HepG2 (cell line): ENCODE results near the gene FMNL2. TPM values are rescaled to one million over a fixed set of nuclear protein-coding genes. Genes with fewer than 3 reads are reported as not detected.

ENCODE experiments used
- ATF7-NPFF ChIP-seq: sonication (generic); formaldehyde crosslinking; IDR thresholded peaks from 2 replicates; pipeline ENCODE4 v1.8.1; 2023; ENCODE audit warnings: mild to moderate bottlenecking, low read depth, missing genetic modification reagents, moderate library complexity
- BRD4 ChIP-seq: sonication (generic); formaldehyde crosslinking; IDR thresholded peaks from 2 replicates; pipeline ENCODE4 v1.4.0; 2020; ENCODE audit warnings: missing genetic modification reagents
- DNMT3B ChIP-seq: conservative IDR thresholded peaks from 2 replicates; pipeline ENCODE4 v1.6.1; 2016; ENCODE audit warnings: missing biosample characterization, control low read depth
- EHMT2 ChIP-seq: fragments of 200-600 bp; sonication (generic); IDR thresholded peaks from 2 replicates; pipeline ENCODE4 v1.7.0; 2017; ENCODE audit warnings: antibody characterized with exemption, low read depth, low read length, borderline replicate concordance
- HNRNPLL ChIP-seq: fragments of 200-400 bp; formaldehyde crosslinking; IDR thresholded peaks from 2 replicates; pipeline ENCODE4 v1.6.1; 2017; ENCODE audit warnings: mild to moderate bottlenecking, low read depth, low read length; ENCODE audit not compliant: poor library complexity, severe bottlenecking
- HNRNPUL1 ChIP-seq: fragments of 200-400 bp; formaldehyde crosslinking; IDR thresholded peaks from 2 replicates; pipeline ENCODE4 v1.6.1; 2017; ENCODE audit warnings: low read depth, mild to moderate bottlenecking, low read length, moderate library complexity
- LCORL ChIP-seq, 2 experiments: fragments of 450-650 bp in 1 of 2; sonication (generic) in 1 of 2; formaldehyde crosslinking in 1 of 2; IDR thresholded peaks; 2 replicates each; pipeline versions ENCODE4 v1.5.0 to v1.6.1; 2017 to 2020; ENCODE audit warnings: antibody characterized with exemption in 1 of 2, missing genetic modification reagents in 1 of 2
- MIER3 ChIP-seq: IDR thresholded peaks from 2 replicates; pipeline ENCODE4 v1.6.1; 2016; ENCODE audit warnings: missing compliant biosample characterization, borderline replicate concordance
- NR2F6 ChIP-seq, 2 experiments: IDR thresholded peaks; 2 replicates each; pipeline ENCODE4 v1.6.1; 2016; ENCODE audit warnings: antibody characterized with exemption in 1 of 2, mild to moderate bottlenecking in 1 of 2
- RBM22 ChIP-seq: fragments of 200-400 bp; formaldehyde crosslinking; optimal IDR thresholded peaks from 2 replicates; pipeline ENCODE3; 2017; ENCODE audit warnings: mild to moderate bottlenecking, low read length, moderate library complexity
- RBM39 ChIP-seq: fragments of 200-400 bp; formaldehyde crosslinking; IDR thresholded peaks from one replicate; pipeline ENCODE4 v1.6.1; 2018; ENCODE audit warnings: antibody characterized with exemption, mild to moderate bottlenecking, low read depth, low read length; ENCODE audit not compliant: poor library complexity, severe bottlenecking
- SMARCC2 ChIP-seq: fragments of 450-650 bp; IDR thresholded peaks from 2 replicates; pipeline ENCODE4 v1.6.1; 2017; ENCODE audit warnings: antibody characterized with exemption, mild to moderate bottlenecking
- TBX3 ChIP-seq: fragments of 450-650 bp; IDR thresholded peaks from 2 replicates; pipeline ENCODE4 v1.6.1; 2017; ENCODE audit warnings: antibody characterized with exemption, mild to moderate bottlenecking, inconsistent platforms, borderline replicate concordance
- ZNF3 ChIP-seq: IDR thresholded peaks from 2 replicates; pipeline ENCODE4 v1.7.0; 2017; ENCODE audit warnings: inconsistent platforms
- ZNF605 ChIP-seq: sonication (generic); formaldehyde crosslinking; IDR thresholded peaks from 2 replicates; pipeline ENCODE4 v1.8.0; 2022; ENCODE audit warnings: mild to moderate bottlenecking, missing genetic modification reagents
- ZNF720 ChIP-seq: sonication (generic); formaldehyde crosslinking; IDR thresholded peaks from 2 replicates; pipeline ENCODE4 v1.4.0; 2020; ENCODE audit warnings: missing genetic modification reagents
- ZNF850 ChIP-seq: sonication (generic); formaldehyde crosslinking; conservative IDR thresholded peaks from 2 replicates; pipeline ENCODE4 v1.9.0; 2021; ENCODE audit warnings: mild to moderate bottlenecking, missing genetic modification reagents
- polyA plus RNA-seq, 8 experiments: library from polyadenylated mRNA; depleted of rRNA in 3 of 8; stranded (reverse) in 7 of 8; unstranded in 1 of 8; fragments of >200 nt; fragmentation: Illumina TruSeq in 4 of 8; extraction: Trizol in 4 of 8; gene quantifications; 2 replicates each; pipeline versions ENCODE4 v1.2.1 to v1.2.3, GENCODE V29; 2011 to 2016; ENCODE audit warnings: low read depth in 4 of 8, missing spikeins in 1 of 8, mixed read lengths in 1 of 8; ENCODE audit not compliant: insufficient read depth in 1 of 8
- total RNA-seq, 5 experiments: library from RNA; depleted of rRNA; stranded (reverse); fragments of >200 nt; fragmentation: Illumina TruSeq; extraction: Trizol; gene quantifications; 2 replicates each; pipeline ENCODE4 v1.2.3, GENCODE V29; 2016; ENCODE audit warnings: low read depth in 1 of 5
- TF ChIP-seq, protein P1 (sequence below): sonication (generic); formaldehyde crosslinking; conservative IDR thresholded peaks from 2 replicates; pipeline ENCODE4 v1.4.0; 2020; ENCODE audit warnings: missing genetic modification reagents
- TF ChIP-seq, protein P2 (sequence below): sonication (generic); formaldehyde crosslinking; IDR thresholded peaks from 2 replicates; pipeline ENCODE4 v1.8.0; 2022; ENCODE audit warnings: missing genetic modification reagents, mild to moderate bottlenecking, borderline replicate concordance
- TF ChIP-seq, protein P3 (sequence below): sonication (generic); formaldehyde crosslinking; IDR thresholded peaks from 2 replicates; pipeline ENCODE4 v1.4.0; 2020; ENCODE audit warnings: mild to moderate bottlenecking, low read depth, missing genetic modification reagents

Gene FMNL2
- total and polyA plus RNA-seq, 2 of the 13 experiments (the other 11 are each of a cell fraction or from before 2014, with no cell fraction given), result 66.5 to 67.7 TPM

- TF ChIP-seq LCORL (IDR thresholded peaks at IDR 0.05) (peak; percentile 72; the same call in 1 of the 2 replicates), LCORL (CRISPR knock-in tag; IDR thresholded peaks at IDR 0.05) (peak; percentile 51; the same call in 1 of the 2 replicates), SMARCC2 (peak; percentile 79; the same call in 1 of the 2 replicates), ATF7-NPFF (CRISPR knock-in tag) (no peak), DNMT3B (CRISPR knock-in tag) (no peak), RBM39 (no peak), RBM22 (peak; percentile 76), ZNF3 (CRISPR knock-in tag) (no peak), ZNF605 (CRISPR knock-in tag) (0 out of 2 replicates have a peak, but pooled peaks have one; percentile 38), HNRNPLL (no peak), ZNF850 (CRISPR knock-in tag) (no peak), EHMT2 (peak; percentile 85; the same call in 1 of the 2 replicates), TBX3 (peak; percentile 4; the same call in 1 of the 2 replicates), BRD4 (CRISPR knock-in tag) (no peak), ZNF720 (CRISPR knock-in tag) (no peak), NR2F6 (IDR thresholded peaks at IDR 0.05) (peak; percentile 29; the same call in 1 of the 2 replicates), NR2F6 (CRISPR knock-in tag; IDR thresholded peaks at IDR 0.05) (no peak), HNRNPUL1 (no peak), MIER3 (peak; percentile 57; the same call in 1 of the 2 replicates)
- TF ChIP-seq, protein P1, sequence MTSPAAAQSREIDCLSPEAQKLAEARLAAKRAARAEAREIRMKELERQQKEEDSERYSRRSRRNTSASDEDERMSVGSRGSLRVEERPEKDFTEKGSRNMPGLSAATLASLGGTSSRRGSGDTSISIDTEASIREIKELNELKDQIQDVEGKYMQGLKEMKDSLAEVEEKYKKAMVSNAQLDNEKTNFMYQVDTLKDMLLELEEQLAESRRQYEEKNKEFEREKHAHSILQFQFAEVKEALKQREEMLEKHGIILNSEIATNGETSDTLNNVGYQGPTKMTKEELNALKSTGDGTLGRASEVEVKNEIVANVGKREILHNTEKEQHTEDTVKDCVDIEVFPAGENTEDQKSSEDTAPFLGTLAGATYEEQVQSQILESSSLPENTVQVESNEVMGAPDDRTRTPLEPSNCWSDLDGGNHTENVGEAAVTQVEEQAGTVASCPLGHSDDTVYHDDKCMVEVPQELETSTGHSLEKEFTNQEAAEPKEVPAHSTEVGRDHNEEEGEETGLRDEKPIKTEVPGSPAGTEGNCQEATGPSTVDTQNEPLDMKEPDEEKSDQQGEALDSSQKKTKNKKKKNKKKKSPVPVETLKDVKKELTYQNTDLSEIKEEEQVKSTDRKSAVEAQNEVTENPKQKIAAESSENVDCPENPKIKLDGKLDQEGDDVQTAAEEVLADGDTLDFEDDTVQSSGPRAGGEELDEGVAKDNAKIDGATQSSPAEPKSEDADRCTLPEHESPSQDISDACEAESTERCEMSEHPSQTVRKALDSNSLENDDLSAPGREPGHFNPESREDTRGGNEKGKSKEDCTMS (CRISPR knock-in tag), result no peak
- TF ChIP-seq, protein P2, sequence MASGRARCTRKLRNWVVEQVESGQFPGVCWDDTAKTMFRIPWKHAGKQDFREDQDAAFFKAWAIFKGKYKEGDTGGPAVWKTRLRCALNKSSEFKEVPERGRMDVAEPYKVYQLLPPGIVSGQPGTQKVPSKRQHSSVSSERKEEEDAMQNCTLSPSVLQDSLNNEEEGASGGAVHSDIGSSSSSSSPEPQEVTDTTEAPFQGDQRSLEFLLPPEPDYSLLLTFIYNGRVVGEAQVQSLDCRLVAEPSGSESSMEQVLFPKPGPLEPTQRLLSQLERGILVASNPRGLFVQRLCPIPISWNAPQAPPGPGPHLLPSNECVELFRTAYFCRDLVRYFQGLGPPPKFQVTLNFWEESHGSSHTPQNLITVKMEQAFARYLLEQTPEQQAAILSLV (CRISPR knock-in tag), result no peak
- TF ChIP-seq, protein P3, sequence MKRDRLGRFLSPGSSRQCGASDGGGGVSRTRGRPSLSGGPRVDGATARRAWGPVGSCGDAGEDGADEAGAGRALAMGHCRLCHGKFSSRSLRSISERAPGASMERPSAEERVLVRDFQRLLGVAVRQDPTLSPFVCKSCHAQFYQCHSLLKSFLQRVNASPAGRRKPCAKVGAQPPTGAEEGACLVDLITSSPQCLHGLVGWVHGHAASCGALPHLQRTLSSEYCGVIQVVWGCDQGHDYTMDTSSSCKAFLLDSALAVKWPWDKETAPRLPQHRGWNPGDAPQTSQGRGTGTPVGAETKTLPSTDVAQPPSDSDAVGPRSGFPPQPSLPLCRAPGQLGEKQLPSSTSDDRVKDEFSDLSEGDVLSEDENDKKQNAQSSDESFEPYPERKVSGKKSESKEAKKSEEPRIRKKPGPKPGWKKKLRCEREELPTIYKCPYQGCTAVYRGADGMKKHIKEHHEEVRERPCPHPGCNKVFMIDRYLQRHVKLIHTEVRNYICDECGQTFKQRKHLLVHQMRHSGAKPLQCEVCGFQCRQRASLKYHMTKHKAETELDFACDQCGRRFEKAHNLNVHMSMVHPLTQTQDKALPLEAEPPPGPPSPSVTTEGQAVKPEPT (CRISPR knock-in tag), result no peak
Measured at GRCh38 chr2:152425765-152426727, 91.1 kb downstream of the FMNL2 start (continued).
